ENCODE measurements around the gene SOX5.

DNA sequence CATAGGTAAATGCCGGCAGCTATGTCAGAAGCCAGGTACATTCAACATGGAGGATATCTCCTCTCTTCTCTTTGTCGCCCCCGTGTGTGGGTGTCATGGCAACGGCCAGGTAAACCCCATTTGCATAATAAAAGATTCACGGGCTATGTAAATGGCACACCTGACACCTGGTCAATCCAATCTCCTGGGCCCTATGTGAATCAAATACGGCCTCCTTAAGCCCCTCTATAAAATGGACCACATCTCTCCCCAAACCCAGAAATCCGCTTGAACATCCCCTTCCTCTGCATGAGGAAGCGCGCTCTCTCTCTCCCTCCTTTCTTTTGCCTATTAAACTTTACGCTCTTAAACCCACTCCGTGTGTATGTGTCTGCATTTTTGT lies 363.7 kb downstream of the SOX5 start:
- no peak for TF ChIP-seq CTCF (IDR thresholded peaks at IDR 0.05)
- no peak for TF ChIP-seq POLR2A (IDR thresholded peaks at IDR 0.05)

All from adrenal gland (tissue), 5 donors.